ENCODE measurements around the gene HMBS. TPM values are rescaled to one million over a fixed set of nuclear protein-coding genes. Genes with fewer than 3 reads are reported as not detected.

HMBS gene
- total and polyA plus RNA-seq, 2 experiments from 2014 or later = 101 to 107 TPM

GRCh38 chr11:119125821-119126220 lies 41.1 kb downstream of the HMBS start:
- peaks cover 7% of the 10 kb centered on the region; the same call in 1 of the 2 replicates for H3K4me1 ChIP-seq (ENCODE audit: insufficient read depth)
- peaks cover 11% of the 10 kb centered on the region; the same call in 1 of the 2 replicates for H3F3A ChIP-seq (replicated peaks; ENCODE audit: low read depth)
- H3K9me3 Mint-ChIP-seq = no peaks in the 10 kb centered on the region
- H3K36me3 ChIP-seq (ENCODE audit: insufficient read depth) = peaks cover 13% of the 10 kb centered on the region; the same call in 1 of the 2 replicates
- no peak for TF ChIP-seq CREB1 (CRISPR knock-in tag; IDR thresholded peaks at IDR 0.05; ENCODE audit: low read depth)
- no peak for TF ChIP-seq EZH2 (IDR thresholded peaks at IDR 0.05; ENCODE audit: low read depth, unreplicated experiment)
- TF ChIP-seq ZNF331 (CRISPR knock-in tag; IDR thresholded peaks at IDR 0.05; ENCODE audit: low read depth) = no peak
- TF ChIP-seq REST (IDR thresholded peaks at IDR 0.05; ENCODE audit: unreplicated experiment) = no peak
- TF ChIP-seq ZNF462 (CRISPR knock-in tag; IDR thresholded peaks at IDR 0.05) = no peak
- no peak for TF ChIP-seq JUNB (IDR thresholded peaks at IDR 0.05; ENCODE audit: unreplicated experiment)
- TF ChIP-seq CTCF (conservative IDR thresholded peaks at IDR 0.05; ENCODE audit: low read depth in 2 of 2) = no peak
- no peak for TF ChIP-seq ZNF114 (CRISPR knock-in tag; IDR thresholded peaks at IDR 0.05)
- no peak for TF ChIP-seq POLR2AphosphoS5 (IDR thresholded peaks at IDR 0.05; ENCODE audit: low read depth)
- TF ChIP-seq STAT1 (IDR thresholded peaks at IDR 0.05; ENCODE audit: unreplicated experiment) = no peak
- TF ChIP-seq EZH2phosphoT487 (IDR thresholded peaks at IDR 0.05; ENCODE audit: unreplicated experiment) = no peak
- TF ChIP-seq NANOG (IDR thresholded peaks at IDR 0.05; ENCODE audit: borderline replicate concordance) = no peak
- no peak for TF ChIP-seq ETS1 (IDR thresholded peaks at IDR 0.05)
- no peak overlapping the region for H3K4me3 ChIP-seq
- H3K27me3 ChIP-seq (ENCODE audit: insufficient read depth) = no peaks in the 10 kb centered on the region
- DNase-seq (ENCODE audit: low spot score) = no peak
- peaks cover 28% of the 10 kb centered on the region for H3K36me3 Mint-ChIP-seq (ENCODE audit: low read depth)
- peaks cover 14% of the 10 kb centered on the region for H3K4me1 Mint-ChIP-seq
- no peak overlapping the region for H3K27ac Mint-ChIP-seq
- peak overlapping the region; percentile 55; the same call in 1 of the 2 replicates for H3K27ac ChIP-seq (ENCODE audit: low read depth)
- no peaks in the 10 kb centered on the region for H3K9me2 ChIP-seq (ENCODE audit: insufficient read depth)
- no peak for ATAC-seq
- H3K4me2 ChIP-seq = no peak overlapping the region
- H2AFZ ChIP-seq = no peak overlapping the region
- H3K79me2 ChIP-seq (replicated peaks; ENCODE audit: insufficient read depth) = peaks cover 31% of the 10 kb centered on the region
- peaks cover 9% of the 10 kb centered on the region for H3K27me3 Mint-ChIP-seq (ENCODE audit: insufficient read depth, low read depth, poor library complexity)
- no peak overlapping the region for H3K4me3 Mint-ChIP-seq
- peaks cover 17% of the 10 kb centered on the region; the same call in 1 of the 2 replicates for H4K20me1 ChIP-seq (replicated peaks; ENCODE audit: insufficient read depth)

Data from GM23338 (cell line).